Epidermal melanocyte (primary cell): ENCODE measurements around the gene GPR146.
"Not testable (repeated sequence)": the region's sequence is repeated elsewhere in the genome, so short reads cannot be mapped to it uniquely, and the experiment has no call there.

Experiments used
- DNase-seq: peaks from one replicate; pipeline ENCODE4 v3.0.0; 2011; ENCODE audit warnings: low spot score; ENCODE audit not compliant: insufficient read length

The GPR146 gene, protein sequence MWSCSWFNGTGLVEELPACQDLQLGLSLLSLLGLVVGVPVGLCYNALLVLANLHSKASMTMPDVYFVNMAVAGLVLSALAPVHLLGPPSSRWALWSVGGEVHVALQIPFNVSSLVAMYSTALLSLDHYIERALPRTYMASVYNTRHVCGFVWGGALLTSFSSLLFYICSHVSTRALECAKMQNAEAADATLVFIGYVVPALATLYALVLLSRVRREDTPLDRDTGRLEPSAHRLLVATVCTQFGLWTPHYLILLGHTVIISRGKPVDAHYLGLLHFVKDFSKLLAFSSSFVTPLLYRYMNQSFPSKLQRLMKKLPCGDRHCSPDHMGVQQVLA

DNA sequence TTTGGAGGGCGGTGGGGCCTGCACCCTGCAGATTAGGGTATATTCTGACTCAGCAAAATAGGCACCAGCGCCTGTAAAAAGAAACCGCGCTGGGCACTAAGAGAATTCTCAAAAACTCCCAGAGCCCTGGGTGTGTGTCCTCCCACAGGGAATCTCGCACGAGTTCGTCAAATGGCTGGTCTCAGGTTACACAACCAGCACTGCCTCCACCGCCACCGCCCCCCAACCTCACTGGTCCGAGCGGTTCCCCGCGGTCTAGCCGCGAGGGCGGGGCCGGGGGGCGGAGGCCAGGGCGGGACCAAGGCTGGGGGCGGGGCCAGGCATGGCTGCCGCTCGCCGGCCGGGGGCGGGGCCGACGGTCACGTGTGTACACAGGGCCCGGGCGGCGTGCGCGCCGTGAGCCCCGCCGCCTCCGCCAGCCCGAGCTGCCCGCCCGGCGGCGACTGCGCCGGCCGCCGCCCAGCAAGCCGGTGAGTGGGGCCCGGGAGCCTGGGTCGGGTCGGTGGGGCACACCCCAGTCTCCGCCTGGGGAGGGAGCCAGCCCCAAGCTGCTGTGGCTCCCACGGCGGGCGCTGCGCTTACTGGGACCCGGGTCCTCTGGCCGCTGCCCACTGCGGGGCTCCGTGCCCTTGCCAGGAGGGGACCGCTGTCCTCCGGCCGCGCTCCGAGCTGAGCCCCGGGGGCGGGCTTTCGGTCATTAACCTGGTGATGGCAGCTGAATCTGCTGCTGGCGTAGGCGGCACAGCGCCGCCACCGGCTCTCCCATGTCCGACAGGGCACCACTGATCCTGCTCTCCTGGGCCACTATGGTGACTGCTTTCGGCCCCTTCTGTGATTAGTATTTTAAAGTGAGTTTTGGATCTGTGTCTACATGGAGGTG lies at the start of gene GPR146:
TSS of gene GPR146 (plus strand) at position 358 of the 880 bp plus-strand sequence. CDS start 12,970 bp downstream, outside the sequence.
- peak; percentile 100 for DNase-seq

DNA sequence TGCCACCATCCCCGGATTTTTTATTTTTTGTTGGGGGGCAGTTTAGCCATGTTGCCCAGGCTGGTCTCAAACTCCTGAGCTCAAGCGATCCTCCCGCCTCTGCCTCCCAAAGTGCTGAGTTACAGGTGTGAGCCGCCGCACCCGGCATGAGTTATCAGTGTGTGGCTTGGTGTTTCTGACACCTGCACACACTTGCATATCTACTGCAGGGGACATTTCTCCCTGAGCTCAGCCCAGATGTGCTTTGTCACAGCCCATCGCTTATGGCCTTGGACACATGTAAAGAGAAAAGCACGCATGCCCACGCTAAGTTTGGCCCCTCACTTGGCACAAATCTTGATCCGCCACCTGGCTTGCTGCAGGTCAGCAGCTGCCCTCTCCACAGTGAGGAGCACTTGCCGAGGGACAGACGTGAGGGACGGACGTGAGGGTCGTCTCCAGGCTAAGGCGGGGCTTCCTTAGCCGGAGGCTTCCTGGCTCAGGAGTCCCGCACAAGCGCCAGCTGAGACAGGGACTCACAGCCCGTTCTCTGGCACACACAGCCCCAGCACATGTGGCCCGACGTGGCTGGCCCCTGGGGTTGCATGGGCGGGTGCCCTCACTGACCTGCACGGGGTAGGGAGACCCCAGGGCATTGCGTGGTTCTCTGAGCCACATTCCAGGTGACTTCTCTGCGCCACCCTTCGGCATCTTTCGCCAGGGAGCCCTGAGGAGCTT lies 49.6 kb upstream of the GPR146 start:
- no peak for DNase-seq

DNA sequence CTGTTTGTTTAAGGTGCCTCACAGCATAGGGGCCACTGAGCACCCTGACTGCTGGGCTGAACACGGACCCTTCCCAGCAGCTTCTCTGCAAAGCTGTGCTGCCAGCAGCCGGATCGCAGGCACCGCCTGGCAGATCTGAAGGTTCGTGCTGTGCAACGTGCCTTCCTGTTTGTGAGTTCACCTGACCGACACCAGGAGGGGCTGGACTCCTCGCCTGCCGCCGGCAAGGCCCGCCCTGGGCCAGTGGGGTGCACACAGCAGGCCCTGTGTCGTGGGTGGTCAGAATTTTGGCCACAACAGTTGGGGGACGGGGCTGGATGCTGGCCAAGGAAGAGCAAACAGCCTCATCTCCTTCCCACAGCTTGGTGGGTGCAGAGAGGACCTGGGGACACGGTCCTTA lies 48.8 kb upstream of the GPR146 start:
- no peak for DNase-seq

DNA sequence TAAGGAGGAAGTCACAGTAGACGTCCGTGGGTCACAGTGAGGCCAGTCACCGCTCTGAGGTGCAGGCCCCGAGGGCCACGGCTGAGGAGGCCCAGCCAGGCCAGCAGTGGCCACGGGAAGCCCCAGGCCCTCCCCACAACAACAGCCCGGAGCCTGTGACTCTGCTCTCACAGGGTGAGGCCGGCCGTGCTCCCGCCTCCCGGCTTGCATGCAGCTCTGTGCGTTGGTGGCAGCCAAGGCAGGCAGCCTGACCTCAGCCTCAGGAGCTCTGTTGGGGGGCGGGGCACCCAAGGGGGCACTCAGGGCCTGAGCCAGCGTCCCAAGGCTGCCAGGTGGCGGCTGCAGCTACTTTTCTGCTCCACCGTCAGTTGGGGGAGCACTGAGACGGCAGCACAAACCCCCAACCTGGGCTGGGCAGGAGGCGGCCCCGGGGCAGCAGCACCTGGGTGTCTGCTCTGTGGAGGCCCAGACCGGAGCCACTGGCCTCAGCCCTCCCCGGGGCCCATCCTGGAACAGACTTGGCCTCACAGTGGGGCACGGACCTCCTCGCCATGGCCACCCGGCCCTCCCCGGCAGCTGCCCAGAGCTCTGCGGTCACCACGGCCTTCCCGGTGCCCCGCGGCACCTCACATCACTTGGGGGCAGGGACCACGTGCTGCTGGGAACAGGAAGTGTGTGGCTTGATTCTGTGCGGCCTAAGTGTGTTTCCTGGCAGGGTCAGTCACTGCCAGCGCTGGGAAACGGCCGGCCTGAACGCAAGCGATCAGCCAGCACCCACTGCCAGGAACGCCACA lies 48.1 kb upstream of the GPR146 start:
- peak; percentile 61 for DNase-seq

DNA sequence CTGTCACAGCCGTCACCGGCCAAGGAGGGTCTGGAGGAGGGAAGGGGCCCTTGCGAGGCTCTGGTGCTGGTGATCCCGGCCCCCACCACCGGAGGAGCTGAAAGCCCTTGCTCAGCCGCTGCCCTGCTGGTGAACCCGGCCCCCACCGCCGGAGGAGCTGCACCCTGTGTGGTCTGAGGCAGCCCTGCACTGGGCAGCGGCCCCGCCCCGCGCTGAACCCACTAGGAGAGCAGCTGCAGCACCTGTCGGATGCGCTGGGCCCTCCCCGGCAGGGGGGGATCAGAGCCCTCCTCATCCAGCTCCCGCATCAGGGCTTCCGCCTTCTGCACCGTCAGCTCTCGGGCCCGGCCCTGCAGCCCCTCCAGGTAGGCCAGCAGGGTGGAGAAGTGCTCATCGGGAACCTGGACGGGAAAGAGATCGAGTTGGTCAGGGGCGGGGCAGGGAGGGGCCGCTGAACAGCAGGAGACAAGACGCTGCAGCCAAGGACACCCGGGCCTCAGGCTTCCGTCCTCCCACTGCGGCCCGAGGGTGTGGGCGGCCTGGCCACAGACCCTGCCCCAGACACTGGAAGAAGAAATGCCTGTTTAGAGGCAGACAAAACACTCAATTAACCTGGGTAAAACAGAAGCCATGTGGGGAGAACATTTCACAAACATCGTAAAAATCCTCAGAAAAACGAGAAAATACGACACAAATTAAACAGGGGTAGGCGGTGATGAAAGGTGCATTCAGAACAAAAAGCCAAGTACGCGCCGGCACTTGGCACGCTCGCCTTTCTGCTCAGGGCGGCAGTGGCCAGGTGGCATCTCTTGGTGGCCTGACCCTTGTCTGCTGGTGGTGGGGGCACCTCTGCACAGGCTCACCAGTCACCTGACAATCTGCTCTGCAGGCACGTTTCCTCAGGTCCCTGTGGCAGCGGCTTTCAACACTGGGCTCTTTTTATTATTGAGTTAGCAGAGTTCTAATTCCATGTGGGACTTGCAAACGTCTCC lies 46.6 kb upstream of the GPR146 start:
- no peak for DNase-seq

DNA sequence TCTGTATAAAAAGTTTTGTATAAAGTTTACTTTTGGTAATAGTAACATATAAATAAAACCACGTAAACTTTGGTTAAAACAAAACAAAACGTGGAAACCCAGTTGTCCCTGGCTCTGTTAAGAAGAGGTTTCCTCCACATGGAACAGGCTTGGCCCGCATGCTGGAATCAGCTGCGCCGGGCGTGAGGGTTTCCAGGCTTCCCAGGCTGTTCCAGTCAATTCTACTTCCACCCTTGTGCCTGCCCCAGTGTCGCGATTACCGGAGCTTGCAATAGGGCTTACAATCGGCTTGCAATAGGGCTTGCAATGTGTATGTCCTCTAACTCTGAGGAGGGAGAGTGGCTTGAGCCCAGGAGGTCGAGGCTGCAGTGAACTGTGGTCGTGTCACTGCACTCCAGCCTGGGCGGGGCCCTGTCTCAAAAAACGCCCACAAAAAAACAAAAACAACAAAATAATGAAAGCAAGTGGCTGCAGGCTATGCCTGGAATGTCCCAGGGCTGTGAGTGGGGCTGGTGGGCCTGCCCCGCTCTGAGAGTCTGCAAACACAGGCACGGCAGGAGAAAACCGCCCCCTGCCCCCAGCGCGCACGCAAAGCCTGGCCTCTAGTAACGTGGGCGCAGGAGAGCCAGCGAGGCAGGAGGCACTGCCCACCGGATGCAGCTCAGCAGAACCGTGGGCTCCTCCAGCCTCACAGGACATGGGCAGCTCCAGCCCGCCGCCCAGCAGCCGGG lies 45.0 kb upstream of the GPR146 start:
- no peak for DNase-seq

DNA sequence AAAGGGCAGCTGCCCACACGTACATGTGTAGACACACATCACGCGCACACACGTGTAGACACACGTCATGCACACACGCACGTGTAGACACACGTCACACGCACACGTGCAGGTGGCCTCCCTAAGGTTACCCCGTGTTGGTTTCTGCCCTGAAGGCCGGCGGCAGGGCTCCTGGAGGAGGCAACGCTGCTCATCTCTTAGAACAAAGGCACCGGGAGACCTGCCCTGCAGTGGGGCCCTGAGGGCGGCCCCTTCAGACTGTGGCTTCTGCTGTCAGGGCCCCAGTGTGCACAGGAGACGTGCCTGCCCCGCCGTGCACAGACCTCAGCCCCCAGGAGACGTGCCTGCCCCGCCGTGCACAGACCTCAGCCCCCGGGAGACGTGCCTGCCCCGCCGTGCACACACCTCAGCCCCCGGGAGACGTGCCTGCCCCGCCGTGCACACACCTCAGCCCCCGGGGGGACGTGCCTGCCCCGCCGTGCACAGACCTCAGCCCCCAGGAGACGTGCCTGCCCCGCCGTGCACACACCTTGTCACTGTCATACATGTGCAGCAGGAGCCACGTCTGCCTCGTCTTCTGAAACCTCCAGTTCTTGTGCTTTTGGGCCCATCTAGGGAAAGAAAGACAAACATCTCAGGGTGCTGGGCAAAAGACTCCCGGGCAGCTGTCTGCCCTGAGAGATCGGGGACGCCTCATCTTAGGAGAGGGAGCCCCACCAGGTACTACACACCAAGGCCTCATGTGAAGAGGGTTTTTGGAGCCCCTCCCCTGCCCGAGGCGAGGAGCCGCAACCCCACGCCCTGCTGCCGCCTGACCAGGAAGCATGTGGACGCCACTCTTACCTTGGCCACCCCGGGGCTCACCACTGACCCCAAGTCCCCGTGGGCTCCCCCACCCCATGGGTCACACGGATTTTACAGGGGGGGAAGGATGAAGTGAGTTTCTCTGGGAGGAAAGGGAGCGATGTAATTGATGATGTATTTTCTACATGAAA lies 44.1 kb upstream of the GPR146 start:
- DNase-seq, result no peak

DNA sequence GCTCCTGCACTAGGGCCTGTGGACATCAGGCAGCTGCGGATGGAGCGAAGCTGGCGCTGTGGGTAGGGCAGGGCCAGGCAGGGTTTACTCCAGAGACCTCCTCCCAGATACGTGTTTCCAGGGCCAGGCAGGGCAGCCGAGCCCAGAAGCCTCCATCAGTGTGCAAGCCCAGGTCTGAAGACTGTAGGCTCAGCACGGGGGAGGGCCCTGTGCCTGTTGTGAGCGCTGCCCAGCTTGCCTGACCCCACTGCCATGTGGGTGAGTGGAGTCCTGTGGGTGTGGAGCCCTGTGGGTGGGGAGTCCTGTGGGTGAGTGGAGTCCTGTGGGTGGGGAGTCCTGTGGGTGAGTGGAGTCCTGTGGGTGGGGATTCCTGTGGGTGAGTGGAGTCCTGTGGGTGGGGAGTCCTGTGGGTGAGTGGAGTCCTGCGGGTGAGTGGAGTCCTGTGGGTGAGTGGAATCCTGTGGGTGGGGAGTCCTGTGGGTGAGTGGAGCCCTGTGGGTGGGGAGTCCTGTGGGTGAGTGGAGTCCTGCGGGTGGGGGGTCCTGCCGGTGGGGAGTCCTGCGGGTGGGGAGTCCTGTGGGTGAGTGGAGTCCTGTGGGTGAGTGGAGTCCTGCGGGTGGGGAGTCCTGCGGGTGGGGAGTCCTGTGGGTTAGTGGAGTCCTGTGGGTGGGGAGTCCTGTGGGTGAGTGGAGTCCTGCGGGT lies 43.1 kb upstream of the GPR146 start:
- DNase-seq, result not testable (repeated sequence)

DNA sequence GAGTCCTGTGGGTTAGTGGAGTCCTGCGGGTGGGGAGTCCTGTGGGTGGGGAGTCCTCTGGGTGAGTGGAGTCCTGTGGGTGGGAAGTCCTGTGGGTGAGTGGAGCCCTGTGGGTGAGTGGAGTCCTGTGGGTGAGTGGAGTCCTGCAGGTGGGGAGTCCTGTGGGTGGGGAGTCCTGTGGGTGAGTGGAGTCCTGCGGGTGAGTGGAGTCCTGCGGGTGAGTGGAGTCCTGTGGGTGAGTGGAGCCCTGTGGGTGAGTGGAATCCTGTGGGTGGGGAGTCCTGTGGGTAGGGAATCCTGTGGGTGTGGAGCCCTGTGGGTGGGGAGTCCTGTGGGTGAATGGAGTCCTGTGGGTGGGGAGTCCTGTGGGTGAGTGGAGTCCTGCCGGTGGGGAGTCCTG lies 42.3 kb upstream of the GPR146 start:
- not testable (repeated sequence) for DNase-seq

DNA sequence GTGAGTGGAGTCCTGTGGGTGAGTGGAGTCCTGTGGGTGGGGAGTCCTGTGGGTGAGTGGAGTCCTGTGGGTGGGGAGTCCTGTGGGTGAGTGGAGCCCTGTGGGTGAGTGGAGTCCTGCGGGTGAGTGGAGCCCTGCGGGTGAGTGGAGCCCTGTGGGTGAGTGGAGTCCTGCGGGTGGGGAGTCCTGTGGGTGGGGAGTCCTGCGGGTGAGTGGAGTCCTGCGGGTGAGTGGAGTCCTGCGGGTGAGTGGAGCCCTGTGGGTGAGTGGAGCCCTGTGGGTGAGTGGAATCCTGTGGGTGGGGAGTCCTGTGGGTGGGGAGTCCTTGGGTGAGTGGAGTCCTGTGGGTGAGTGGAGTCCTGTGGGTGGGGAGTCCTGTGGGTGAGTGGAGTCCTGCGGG lies 41.9 kb upstream of the GPR146 start:
- not testable (repeated sequence) for DNase-seq

DNA sequence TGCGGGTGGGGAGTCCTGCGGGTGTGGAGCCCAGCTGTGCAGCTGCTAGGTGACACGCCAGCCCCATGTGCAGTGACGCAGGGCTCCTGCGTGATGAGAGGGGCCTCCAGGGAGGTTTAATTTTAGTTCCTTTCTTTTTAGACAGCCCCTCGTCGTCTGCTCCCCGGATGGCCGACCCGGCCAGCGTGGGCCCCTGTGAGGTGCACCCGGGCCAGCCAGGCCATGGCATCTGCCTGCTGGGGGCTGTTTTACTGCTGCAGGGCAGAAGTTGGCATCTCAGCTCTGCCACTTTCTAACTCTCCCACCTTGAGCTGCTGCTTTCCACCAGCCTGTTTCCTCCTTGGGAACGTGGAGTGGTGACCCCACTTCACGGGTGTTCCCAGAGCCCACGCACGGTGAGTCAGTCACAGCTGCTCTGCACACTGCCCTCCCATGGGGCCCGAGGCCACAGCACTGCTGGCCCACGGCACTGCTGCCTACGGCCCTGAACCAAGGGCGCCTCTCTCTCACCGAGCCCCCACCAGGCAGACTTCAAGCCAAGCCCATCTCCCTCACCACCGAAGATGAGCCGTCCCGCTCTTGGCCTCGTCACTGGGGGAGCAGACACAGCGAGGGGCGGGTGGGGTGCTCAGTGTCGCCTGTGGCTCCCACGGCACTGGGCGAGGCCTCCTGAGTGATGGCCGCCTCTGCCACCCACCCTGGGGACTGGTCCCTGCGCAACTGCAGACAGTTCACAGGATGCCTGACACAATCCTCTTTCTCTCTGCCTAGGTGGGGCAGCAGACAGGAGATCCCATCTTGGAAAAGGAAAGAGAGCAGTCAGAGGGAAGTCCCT lies 40.1 kb upstream of the GPR146 start:
- no peak for DNase-seq

DNA sequence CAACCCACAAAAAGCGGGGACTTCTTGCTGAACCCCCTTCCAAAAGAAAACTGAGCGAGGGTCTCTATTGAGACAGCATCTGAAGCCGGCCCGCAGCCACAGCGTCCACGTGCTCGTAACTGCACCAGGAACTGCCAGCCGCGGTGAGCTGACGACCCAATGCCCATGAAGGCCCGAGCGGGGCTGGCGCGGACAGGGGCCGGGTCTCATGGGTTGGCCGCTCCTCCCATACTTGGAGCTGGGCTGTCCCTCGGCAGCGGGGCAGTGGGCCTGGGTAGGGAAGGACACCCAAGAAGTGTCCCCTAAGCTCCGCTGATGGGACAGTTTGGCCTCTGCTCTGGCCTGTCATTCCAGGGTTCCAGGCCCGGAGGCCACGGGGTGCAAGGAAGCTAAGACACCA lies 39.0 kb upstream of the GPR146 start:
- DNase-seq, result no peak

DNA sequence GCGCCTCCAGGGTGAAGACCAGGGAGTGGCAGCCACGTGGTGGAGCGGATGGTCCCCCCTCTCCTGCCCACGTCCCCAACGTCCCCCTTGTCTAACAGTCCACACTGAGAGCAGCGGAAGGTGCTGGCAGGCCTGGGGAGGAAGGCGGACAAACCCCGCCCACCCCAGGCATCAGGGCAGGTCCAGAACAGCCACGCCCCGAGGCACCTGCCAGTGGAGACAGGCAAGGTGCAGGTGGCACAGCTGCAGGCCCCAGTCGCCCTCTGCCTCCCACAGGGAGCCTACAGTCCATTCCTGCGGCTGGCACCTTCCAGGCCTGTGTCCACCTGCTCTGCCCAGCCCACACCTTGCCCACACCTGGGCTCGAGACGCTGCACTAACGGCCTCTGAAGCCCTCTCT lies 36.4 kb upstream of the GPR146 start:
- DNase-seq, result no peak

DNA sequence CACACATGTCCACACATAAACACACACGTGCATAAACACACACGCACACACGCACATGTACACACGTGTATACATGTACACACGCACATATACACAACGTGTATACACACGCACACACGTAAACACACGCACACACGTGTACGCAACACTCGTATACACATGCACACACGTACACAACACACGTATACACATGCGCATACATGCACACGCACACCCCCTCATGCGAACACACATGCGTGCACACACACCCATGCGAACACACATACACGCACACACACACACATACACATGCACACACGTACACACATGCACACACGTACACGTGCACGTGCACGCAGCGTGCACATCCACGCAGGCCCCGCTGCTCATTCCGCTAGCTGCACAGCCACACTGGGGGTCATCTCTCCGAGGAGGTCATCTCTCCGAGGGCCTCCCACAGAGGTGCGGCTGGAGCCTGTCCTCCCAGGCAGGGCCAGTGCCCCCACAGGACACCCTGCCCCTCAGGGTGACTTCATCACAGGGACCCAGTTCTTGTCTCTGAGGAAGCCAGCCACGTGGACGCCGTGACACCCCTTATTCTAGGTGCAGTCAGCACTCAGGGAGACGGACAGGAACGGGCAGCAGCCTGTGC lies 35.5 kb upstream of the GPR146 start:
- no peak for DNase-seq

DNA sequence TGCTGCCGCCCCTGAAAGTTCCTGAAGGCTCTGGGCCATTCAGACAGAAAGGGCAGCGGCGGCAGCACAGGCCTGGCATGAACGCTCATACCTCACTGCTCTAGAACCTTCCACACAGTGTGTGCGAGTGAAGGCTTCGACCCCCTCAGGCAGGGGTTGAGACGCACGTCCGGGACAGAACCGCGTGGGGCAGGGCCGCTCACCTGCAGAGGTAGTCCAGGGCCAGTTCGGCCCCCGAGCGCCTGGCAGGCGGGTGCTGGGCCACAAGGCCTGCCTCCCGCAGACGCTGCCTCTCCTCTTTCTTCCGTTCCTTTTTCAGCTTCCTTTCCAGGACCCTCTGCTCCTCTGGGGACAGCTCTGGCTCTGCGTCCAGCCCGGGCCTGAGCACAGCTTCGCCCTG lies 34.6 kb upstream of the GPR146 start:
- DNase-seq, result no peak

DNA sequence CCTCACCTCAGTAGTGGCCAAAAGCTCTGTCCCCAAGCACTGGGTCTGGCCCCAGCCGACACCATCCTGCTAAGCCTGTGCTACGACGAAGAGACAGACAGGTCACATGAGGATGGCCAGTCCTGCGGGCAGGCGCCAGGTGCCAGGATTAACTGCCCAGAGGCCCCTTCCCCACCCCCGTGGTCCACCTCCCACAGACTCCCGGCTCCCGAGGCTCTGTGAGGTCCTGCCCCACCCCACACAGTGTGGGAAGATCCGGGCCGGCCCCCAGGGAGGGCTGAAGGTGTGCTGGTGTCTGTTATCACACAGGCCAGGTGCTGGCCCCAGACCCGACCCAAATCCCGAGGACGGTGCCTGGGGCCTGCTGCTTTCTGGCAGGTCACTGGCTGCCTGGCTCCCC lies 34.1 kb upstream of the GPR146 start:
- no peak for DNase-seq
